ENCODE measurements around the gene SLC49A4. TPM values are rescaled to one million over a fixed set of nuclear protein-coding genes. Genes with fewer than 3 reads are reported as not detected.

Gene SLC49A4
- total and polyA plus RNA-seq, 2 experiments from 2014 or later = 39.1 to 59.2 TPM

GRCh38 chr3:122794483-122794778, 438 bp upstream of the SLC49A4 start:
- Histone ChIP-seq H2AFZ (peak overlapping the region; percentile 85), H3K4me3 (peak overlapping the region; percentile 98), H3K79me2 (peaks cover 52% of the 10 kb centered on the region), H4K20me1 (ENCODE audit: insufficient read depth, poor library complexity, severe bottlenecking) (no peaks in the 10 kb centered on the region), H3K27me3 (no peaks in the 10 kb centered on the region), H3K9me3 (ENCODE audit: low read depth) (no peaks in the 10 kb centered on the region), H3K4me1 (ENCODE audit: insufficient read depth) (peaks cover 12% of the 10 kb centered on the region), H3K9me2 (replicated peaks; ENCODE audit: insufficient read depth) (no peaks in the 10 kb centered on the region), H3K4me2 (peak overlapping the region; percentile 90), H3K36me3 (replicated peaks; ENCODE audit: insufficient read depth, low read depth) (no peaks in the 10 kb centered on the region), H3K27ac (peak overlapping the region; percentile 95)
- under 1% methylated on average over 6 of the region's 6 CpGs for WGBS (ENCODE audit: low lambda C conversion rate, missing lambda C conversion rate)
- TF ChIP-seq EZH2phosphoT487 (IDR thresholded peaks at IDR 0.05; ENCODE audit: low read depth, severe bottlenecking, unreplicated experiment) (no peak), EZH2 (IDR thresholded peaks at IDR 0.05; ENCODE audit: borderline replicate concordance) (no peak)
- TF ChIP-seq, protein P1, sequence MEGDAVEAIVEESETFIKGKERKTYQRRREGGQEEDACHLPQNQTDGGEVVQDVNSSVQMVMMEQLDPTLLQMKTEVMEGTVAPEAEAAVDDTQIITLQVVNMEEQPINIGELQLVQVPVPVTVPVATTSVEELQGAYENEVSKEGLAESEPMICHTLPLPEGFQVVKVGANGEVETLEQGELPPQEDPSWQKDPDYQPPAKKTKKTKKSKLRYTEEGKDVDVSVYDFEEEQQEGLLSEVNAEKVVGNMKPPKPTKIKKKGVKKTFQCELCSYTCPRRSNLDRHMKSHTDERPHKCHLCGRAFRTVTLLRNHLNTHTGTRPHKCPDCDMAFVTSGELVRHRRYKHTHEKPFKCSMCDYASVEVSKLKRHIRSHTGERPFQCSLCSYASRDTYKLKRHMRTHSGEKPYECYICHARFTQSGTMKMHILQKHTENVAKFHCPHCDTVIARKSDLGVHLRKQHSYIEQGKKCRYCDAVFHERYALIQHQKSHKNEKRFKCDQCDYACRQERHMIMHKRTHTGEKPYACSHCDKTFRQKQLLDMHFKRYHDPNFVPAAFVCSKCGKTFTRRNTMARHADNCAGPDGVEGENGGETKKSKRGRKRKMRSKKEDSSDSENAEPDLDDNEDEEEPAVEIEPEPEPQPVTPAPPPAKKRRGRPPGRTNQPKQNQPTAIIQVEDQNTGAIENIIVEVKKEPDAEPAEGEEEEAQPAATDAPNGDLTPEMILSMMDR (IDR thresholded peaks at IDR 0.05; ENCODE audit: poor library complexity) = no peak
- DNase-seq (ENCODE audit: low spot score) = no peak

DNA sequence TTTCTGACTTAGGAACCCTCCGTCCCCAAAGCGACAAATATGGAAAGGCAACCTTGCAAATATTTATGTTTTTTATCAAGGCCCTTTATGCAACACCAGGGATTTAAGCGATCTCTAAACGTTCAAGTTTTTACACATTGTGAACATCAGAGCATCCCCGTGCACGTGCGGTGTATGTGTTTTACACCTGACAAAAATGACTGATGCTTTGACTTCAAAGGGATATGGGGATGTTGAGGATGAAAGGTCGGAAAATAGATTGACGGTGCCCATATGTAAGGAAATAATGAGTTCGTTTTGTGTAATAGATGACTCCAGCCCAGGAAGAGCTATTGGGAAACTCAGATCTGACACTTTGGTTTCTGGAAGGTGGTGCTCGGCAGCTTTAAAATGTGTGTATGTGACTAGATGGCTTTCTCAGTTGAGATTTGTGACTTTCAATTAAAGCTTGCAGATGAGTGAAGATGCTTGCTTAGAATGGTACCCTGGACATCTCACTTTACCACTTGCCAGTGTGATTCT, 866 bp downstream of the SLC49A4 start:
- H3K27me3 ChIP-seq = no peaks in the 10 kb centered on the region
- 29% methylated on average over 11 of the region's 11 CpGs for WGBS (ENCODE audit: low lambda C conversion rate, missing lambda C conversion rate)
- H3K4me1 ChIP-seq (ENCODE audit: insufficient read depth) = peaks cover 12% of the 10 kb centered on the region
- H3K36me3 ChIP-seq (replicated peaks; ENCODE audit: insufficient read depth, low read depth) = no peaks in the 10 kb centered on the region
- H3K79me2 ChIP-seq = peaks cover 65% of the 10 kb centered on the region
- peak overlapping the region; percentile 85 for H2AFZ ChIP-seq
- no peaks in the 10 kb centered on the region for H3K9me3 ChIP-seq (ENCODE audit: low read depth)
- H4K20me1 ChIP-seq (ENCODE audit: insufficient read depth, poor library complexity, severe bottlenecking) = no peaks in the 10 kb centered on the region
- peak overlapping the region; percentile 95 for H3K27ac ChIP-seq
- DNase-seq (ENCODE audit: low spot score) = no peak
- no peaks in the 10 kb centered on the region for H3K9me2 ChIP-seq (replicated peaks; ENCODE audit: insufficient read depth)
- TF ChIP-seq EZH2 (IDR thresholded peaks at IDR 0.05; ENCODE audit: borderline replicate concordance) = no peak
- TF ChIP-seq, protein P1 (IDR thresholded peaks at IDR 0.05; ENCODE audit: poor library complexity) = no peak
- TF ChIP-seq EZH2phosphoT487 (IDR thresholded peaks at IDR 0.05; ENCODE audit: low read depth, severe bottlenecking, unreplicated experiment) = no peak
- peak overlapping the region; percentile 98 for H3K4me3 ChIP-seq
- H3K4me2 ChIP-seq = peak overlapping the region; percentile 90

GRCh38 chr3:122797291-122797690, 2.4 kb downstream of the SLC49A4 start:
- no peaks in the 10 kb centered on the region for H3K9me2 ChIP-seq (replicated peaks; ENCODE audit: insufficient read depth)
- 87% methylated on average over 3 of the region's 3 CpGs for WGBS (ENCODE audit: low lambda C conversion rate, missing lambda C conversion rate)
- H3K27ac ChIP-seq = no peak overlapping the region

More at GRCh38 chr3:122797291-122797690, 2.4 kb downstream of the SLC49A4 start:
- TF ChIP-seq EZH2phosphoT487 (IDR thresholded peaks at IDR 0.05; ENCODE audit: low read depth, severe bottlenecking, unreplicated experiment) (no peak), EZH2 (IDR thresholded peaks at IDR 0.05; ENCODE audit: borderline replicate concordance) (no peak)
- TF ChIP-seq, protein P1 (IDR thresholded peaks at IDR 0.05; ENCODE audit: poor library complexity) = no peak
- peaks cover 12% of the 10 kb centered on the region for H3K4me1 ChIP-seq (ENCODE audit: insufficient read depth)
- H3K79me2 ChIP-seq = peaks cover 72% of the 10 kb centered on the region
- DNase-seq (ENCODE audit: low spot score) = no peak
- no peak overlapping the region for H2AFZ ChIP-seq
- H3K9me3 ChIP-seq (ENCODE audit: low read depth) = no peaks in the 10 kb centered on the region
- H4K20me1 ChIP-seq (ENCODE audit: insufficient read depth, poor library complexity, severe bottlenecking) = no peaks in the 10 kb centered on the region
- H3K27me3 ChIP-seq = no peaks in the 10 kb centered on the region
- H3K36me3 ChIP-seq (replicated peaks; ENCODE audit: insufficient read depth, low read depth) = no peaks in the 10 kb centered on the region
- H3K4me3 ChIP-seq = no peak overlapping the region
- peak overlapping the region; percentile 90 for H3K4me2 ChIP-seq

Measured in hepatocyte (in vitro differentiated cells).